Gastrocnemius medialis (tissue), 4 donors: Measurements from ENCODE around the gene TIGAR.

Source experiments
- CTCF ChIP-seq, 5 experiments: fragments of 450-650 bp in 3 of 5; fragments of 200-600 bp in 2 of 5; sonication (generic) in 2 of 5; IDR thresholded peaks in 4 of 5; conservative IDR thresholded peaks in 1 of 5; 1 replicate in 4 of 5; 2 replicates in 1 of 5; pipeline ENCODE4 v1.5.1; 2016 to 2019; ENCODE audit warnings: antibody characterized with exemption in 5 of 5, mild to moderate bottlenecking in 3 of 5, moderate library complexity in 3 of 5
- POLR2A ChIP-seq, 2 donors: fragments of 450-650 bp; IDR thresholded peaks; one replicate each; pipeline ENCODE4 v1.6.1; 2017; ENCODE audit warnings: antibody characterized with exemption in 2 of 2, mild to moderate bottlenecking in 2 of 2, moderate library complexity in 2 of 2

- no peak for TF ChIP-seq CTCF (IDR thresholded peaks at IDR 0.05 in 4 of 5, conservative IDR thresholded peaks at IDR 0.05 in 1 of 5)
- TF ChIP-seq POLR2A (IDR thresholded peaks at IDR 0.05), result no peak
Measured at GRCh38 chr12:4296751-4297150, 24.3 kb upstream of the TIGAR start.
